HL-60 (cell line): ENCODE data around the gene STK24.

ENCODE experiments used
- POLR2AphosphoS5 ChIP-seq: IDR thresholded peaks from 2 replicates; pipeline ENCODE4 v1.6.1; 2012; ENCODE audit warnings: low read depth
- TF ChIP-seq, protein P1 (sequence below): IDR thresholded peaks from one replicate; pipeline ENCODE4 v1.5.1; 2011; ENCODE audit warnings: low read length, control low read depth, inconsistent platforms; ENCODE audit not compliant: insufficient read depth
- TF ChIP-seq, protein P2 (sequence below): IDR thresholded peaks from 2 replicates; pipeline ENCODE4 v1.6.1; 2012; ENCODE audit warnings: low read depth; ENCODE audit not compliant: insufficient replicate concordance

DNA sequence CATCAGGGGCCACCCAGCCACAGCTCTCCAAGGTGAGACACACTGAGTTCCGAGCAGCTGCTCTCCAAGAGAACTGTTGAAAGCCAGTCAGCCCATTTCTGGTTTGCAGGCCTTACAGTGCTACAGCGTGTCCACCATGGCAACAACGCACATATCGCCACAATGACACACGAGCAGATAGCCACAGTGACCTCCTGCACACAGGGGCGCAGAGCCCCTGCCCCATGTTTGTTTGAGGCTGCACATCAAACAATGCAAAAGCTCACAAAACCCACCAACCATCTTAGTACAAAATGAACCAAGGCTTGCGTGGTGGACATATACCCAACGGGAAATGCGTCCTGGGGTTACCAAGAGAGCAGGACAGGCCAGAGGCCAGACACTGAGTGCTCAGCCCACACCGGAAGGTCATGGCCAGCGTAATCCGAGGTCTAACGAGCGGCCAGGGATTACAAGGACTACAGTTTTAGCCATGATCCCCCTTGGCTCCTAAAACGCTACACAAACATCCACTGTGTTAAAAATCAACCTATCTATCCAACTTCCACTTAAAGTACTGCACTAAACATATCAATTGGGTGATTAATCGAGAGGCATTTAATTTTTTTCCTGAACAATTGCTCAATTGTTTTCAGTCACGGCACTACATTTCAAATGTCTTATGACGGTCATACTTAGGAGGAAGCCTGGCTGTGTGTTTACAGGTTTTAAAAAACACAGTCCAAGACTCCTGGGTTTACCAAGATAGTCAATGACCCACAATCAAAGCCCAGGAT, 56.0 kb downstream of the STK24 start:
- TF ChIP-seq POLR2AphosphoS5 = no peak
- TF ChIP-seq, protein P1, sequence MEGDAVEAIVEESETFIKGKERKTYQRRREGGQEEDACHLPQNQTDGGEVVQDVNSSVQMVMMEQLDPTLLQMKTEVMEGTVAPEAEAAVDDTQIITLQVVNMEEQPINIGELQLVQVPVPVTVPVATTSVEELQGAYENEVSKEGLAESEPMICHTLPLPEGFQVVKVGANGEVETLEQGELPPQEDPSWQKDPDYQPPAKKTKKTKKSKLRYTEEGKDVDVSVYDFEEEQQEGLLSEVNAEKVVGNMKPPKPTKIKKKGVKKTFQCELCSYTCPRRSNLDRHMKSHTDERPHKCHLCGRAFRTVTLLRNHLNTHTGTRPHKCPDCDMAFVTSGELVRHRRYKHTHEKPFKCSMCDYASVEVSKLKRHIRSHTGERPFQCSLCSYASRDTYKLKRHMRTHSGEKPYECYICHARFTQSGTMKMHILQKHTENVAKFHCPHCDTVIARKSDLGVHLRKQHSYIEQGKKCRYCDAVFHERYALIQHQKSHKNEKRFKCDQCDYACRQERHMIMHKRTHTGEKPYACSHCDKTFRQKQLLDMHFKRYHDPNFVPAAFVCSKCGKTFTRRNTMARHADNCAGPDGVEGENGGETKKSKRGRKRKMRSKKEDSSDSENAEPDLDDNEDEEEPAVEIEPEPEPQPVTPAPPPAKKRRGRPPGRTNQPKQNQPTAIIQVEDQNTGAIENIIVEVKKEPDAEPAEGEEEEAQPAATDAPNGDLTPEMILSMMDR = no peak
- TF ChIP-seq, protein P2, sequence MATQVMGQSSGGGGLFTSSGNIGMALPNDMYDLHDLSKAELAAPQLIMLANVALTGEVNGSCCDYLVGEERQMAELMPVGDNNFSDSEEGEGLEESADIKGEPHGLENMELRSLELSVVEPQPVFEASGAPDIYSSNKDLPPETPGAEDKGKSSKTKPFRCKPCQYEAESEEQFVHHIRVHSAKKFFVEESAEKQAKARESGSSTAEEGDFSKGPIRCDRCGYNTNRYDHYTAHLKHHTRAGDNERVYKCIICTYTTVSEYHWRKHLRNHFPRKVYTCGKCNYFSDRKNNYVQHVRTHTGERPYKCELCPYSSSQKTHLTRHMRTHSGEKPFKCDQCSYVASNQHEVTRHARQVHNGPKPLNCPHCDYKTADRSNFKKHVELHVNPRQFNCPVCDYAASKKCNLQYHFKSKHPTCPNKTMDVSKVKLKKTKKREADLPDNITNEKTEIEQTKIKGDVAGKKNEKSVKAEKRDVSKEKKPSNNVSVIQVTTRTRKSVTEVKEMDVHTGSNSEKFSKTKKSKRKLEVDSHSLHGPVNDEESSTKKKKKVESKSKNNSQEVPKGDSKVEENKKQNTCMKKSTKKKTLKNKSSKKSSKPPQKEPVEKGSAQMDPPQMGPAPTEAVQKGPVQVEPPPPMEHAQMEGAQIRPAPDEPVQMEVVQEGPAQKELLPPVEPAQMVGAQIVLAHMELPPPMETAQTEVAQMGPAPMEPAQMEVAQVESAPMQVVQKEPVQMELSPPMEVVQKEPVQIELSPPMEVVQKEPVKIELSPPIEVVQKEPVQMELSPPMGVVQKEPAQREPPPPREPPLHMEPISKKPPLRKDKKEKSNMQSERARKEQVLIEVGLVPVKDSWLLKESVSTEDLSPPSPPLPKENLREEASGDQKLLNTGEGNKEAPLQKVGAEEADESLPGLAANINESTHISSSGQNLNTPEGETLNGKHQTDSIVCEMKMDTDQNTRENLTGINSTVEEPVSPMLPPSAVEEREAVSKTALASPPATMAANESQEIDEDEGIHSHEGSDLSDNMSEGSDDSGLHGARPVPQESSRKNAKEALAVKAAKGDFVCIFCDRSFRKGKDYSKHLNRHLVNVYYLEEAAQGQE = no peak
